K562 (cell line): ENCODE results near the gene CEP72. TPM values are rescaled to one million over a fixed set of nuclear protein-coding genes. Genes with fewer than 3 reads are reported as not detected.

ENCODE experiments used
- BMI1 ChIP-seq: fragments of 150-350 bp; IDR thresholded peaks from 2 replicates; pipeline ENCODE4 v1.6.1; 2014; ENCODE audit warnings: low read length
- CHD7 ChIP-seq: fragments of 200-600 bp; sonication (generic); IDR thresholded peaks from one replicate; pipeline ENCODE4 v1.6.1; 2012; ENCODE audit warnings: mild to moderate bottlenecking, low read depth, low read length, inconsistent platforms
- GABPB2 ChIP-seq: fragments of 250-450 bp; sonication (Bioruptor Pico); conservative IDR thresholded peaks from 2 replicates; pipeline ENCODE4 v1.5.1; 2021; ENCODE audit warnings: mild to moderate bottlenecking
- GATAD2A ChIP-seq: fragments of 450-650 bp; IDR thresholded peaks from 2 replicates; pipeline ENCODE4 v1.6.1; 2017
- JUN ChIP-seq, 2 experiments: sonication (generic) in 1 of 2; formaldehyde crosslinking in 1 of 2; IDR thresholded peaks; 2 replicates each; pipeline versions ENCODE4 v1.6.1 to v1.8.0; 2012 to 2022; ENCODE audit warnings: borderline replicate concordance in 2 of 2, mild to moderate bottlenecking in 2 of 2, improper control_type of control experiment in 1 of 2, low read depth in 1 of 2, low read length in 1 of 2, missing genetic modification reagents in 1 of 2
- POLR2A ChIP-seq: fragments of 450-650 bp; conservative IDR thresholded peaks from 2 replicates; pipeline ENCODE4 v1.6.1; 2016
- TAF7 ChIP-seq: fragments of 450-650 bp; IDR thresholded peaks from 2 replicates; pipeline ENCODE4 v1.6.1; 2016; ENCODE audit warnings: missing genetic modification characterization, missing compliant biosample characterization
- TBL1XR1 ChIP-seq, 2 experiments: IDR thresholded peaks; 2 replicates each; pipeline ENCODE4 v1.6.1; 2012; ENCODE audit warnings: improper control_type of control experiment in 2 of 2, low read length in 2 of 2, mild to moderate bottlenecking in 1 of 2
- TGIF2 ChIP-seq: sonication (generic); formaldehyde crosslinking; IDR thresholded peaks from 2 replicates; pipeline ENCODE4 v1.8.1; 2022; ENCODE audit warnings: mild to moderate bottlenecking, missing genetic modification reagents, moderate library complexity
- ZNF280A ChIP-seq: fragments of 450-650 bp; IDR thresholded peaks from 2 replicates; pipeline ENCODE4 v1.6.1; 2018; ENCODE audit warnings: mild to moderate bottlenecking, low read depth; ENCODE audit not compliant: partially characterized antibody
- ZNF639 ChIP-seq, 2 experiments: fragments of 200-800 bp in 1 of 2; sonication (Bioruptor generic) in 1 of 2; sonication (generic) in 1 of 2; formaldehyde crosslinking in 1 of 2; IDR thresholded peaks in 1 of 2; conservative IDR thresholded peaks in 1 of 2; 2 replicates each; pipeline versions ENCODE4 v1.5.0 to v1.6.1; 2016 to 2020; ENCODE audit warnings: missing compliant biosample characterization in 1 of 2, missing genetic modification characterization in 1 of 2, missing genetic modification reagents in 1 of 2
- ZSCAN32 ChIP-seq: fragments of 450-650 bp; formaldehyde crosslinking; IDR thresholded peaks from 2 replicates; pipeline ENCODE4 v1.4.0; 2020; ENCODE audit warnings: mild to moderate bottlenecking, moderate library complexity
- polyA plus RNA-seq, 8 experiments: library from polyadenylated mRNA; depleted of rRNA in 4 of 8; stranded (reverse) in 5 of 8; unstranded in 3 of 8; fragments of >200 nt; fragmentation: Nextera tagmentation in 2 of 8; fragmentation: Illumina TruSeq in 1 of 8; extraction: Ambion mirVana in 2 of 8; extraction: Trizol in 1 of 8; gene quantifications; 2 replicates each; pipeline versions ENCODE4 v1.2.1 to v1.2.3, GENCODE V29; 2011 to 2014; ENCODE audit warnings: inconsistent platforms in 1 of 8, missing spikeins in 1 of 8
- total RNA-seq, 7 experiments: library from RNA; depleted of rRNA in 6 of 7; stranded (reverse); fragments of >200 nt in 6 of 7; fragmentation: Illumina TruSeq in 2 of 7; extraction: Trizol in 2 of 7; gene quantifications; 2 replicates each; pipeline versions ENCODE4 v1.2.1 to v1.2.3, GENCODE V29; 2011 to 2021; ENCODE audit warnings: low replicate concordance in 1 of 7

Gene CEP72
- total and polyA plus RNA-seq, 9 of the 15 experiments (the other 6 are each of a cell fraction or from before 2014, with no cell fraction given) = 0.89 to 38.1 (median 14.2) TPM

GRCh38 chr5:671459-672328 is 59.6 kb downstream of the CEP72 start (continued):
- TF ChIP-seq ZNF280A = no peak
- no peak for TF ChIP-seq TGIF2 (CRISPR knock-in tag)
- TF ChIP-seq ZSCAN32 = no peak
- no peak for TF ChIP-seq ZNF639 (CRISPR knock-in tag; conservative IDR thresholded peaks at IDR 0.05 in 1 of 2, IDR thresholded peaks at IDR 0.05 in 1 of 2)
- no peak for TF ChIP-seq TAF7 (tag)
- TF ChIP-seq BMI1 = no peak
- TF ChIP-seq GABPB2 (CRISPR knock-in tag) = no peak
- TF ChIP-seq CHD7 = no peak
- TF ChIP-seq TBL1XR1 (IDR thresholded peaks at IDR 0.05; ENCODE audit: low read length in 2 of 2) = no peak
- peak; percentile 55 for TF ChIP-seq POLR2A
- TF ChIP-seq GATAD2A = 0 out of 2 replicates have a peak, but pooled peaks have one; percentile 43
- TF ChIP-seq JUN (IDR thresholded peaks at IDR 0.05; ENCODE audit: borderline replicate concordance, low read depth, low read length) = no peak
- no peak for TF ChIP-seq JUN (CRISPR knock-in tag; IDR thresholded peaks at IDR 0.05; ENCODE audit: borderline replicate concordance)
